ENCODE results near the gene IRAK2.

IRAK2 gene

DNA sequence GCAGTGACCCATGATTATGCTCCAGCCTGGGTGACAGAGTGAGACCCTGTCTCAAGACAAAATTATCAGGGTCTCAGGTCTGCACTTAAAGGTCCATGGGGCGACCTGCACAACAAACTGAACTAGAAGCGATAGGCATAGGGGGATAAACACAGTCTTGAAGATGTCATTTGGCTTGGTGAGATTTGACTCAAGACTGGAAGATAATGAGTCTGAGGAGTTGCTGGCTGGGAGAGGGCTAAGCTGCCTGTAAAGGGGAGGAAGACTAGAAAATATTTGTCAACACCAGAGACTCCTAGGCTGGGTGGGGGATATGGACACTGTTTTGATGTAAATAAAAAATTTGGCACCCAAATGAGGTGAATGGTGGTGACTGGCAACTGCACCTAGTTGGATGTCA is 108.3 kb downstream of the IRAK2 start:
- no peak overlapping the region for H3K4me3 ChIP-seq (ENCODE audit: low read depth, low read length)
- TF ChIP-seq, protein P1, sequence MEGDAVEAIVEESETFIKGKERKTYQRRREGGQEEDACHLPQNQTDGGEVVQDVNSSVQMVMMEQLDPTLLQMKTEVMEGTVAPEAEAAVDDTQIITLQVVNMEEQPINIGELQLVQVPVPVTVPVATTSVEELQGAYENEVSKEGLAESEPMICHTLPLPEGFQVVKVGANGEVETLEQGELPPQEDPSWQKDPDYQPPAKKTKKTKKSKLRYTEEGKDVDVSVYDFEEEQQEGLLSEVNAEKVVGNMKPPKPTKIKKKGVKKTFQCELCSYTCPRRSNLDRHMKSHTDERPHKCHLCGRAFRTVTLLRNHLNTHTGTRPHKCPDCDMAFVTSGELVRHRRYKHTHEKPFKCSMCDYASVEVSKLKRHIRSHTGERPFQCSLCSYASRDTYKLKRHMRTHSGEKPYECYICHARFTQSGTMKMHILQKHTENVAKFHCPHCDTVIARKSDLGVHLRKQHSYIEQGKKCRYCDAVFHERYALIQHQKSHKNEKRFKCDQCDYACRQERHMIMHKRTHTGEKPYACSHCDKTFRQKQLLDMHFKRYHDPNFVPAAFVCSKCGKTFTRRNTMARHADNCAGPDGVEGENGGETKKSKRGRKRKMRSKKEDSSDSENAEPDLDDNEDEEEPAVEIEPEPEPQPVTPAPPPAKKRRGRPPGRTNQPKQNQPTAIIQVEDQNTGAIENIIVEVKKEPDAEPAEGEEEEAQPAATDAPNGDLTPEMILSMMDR (IDR thresholded peaks at IDR 0.05; ENCODE audit: low read depth, low read length) = no peak

- no peak overlapping the region for H3K4me3 ChIP-seq (ENCODE audit: low read depth, low read length)
- TF ChIP-seq, protein P1 (IDR thresholded peaks at IDR 0.05; ENCODE audit: low read depth, low read length) = no peak
Observed at GRCh38 chr3:10273702-10274305, 109.1 kb downstream of the IRAK2 start.

DNA sequence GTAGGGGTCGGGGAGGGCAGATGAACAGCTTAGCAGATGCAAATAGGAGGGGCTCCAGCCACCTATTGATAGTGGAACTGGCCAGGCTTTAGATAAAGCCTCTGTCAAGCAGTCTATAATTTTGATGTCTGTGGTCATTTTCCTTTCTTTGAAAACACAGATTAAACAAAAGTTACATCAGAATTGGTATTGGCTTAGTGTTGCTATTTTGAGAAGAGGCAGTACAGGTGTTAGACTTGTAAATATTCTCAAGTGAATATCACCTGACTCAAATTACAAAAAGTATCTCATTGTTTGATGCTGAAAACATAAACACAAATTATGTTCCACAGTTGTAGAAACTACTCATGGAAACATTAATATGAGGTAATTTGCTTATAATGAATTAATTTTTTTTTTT is 109.9 kb downstream of the IRAK2 start:
- H3K4me3 ChIP-seq (ENCODE audit: low read depth, low read length) = no peak overlapping the region
- TF ChIP-seq, protein P1 (IDR thresholded peaks at IDR 0.05; ENCODE audit: low read depth, low read length) = no peak

- TF ChIP-seq, protein P1 (IDR thresholded peaks at IDR 0.05; ENCODE audit: low read depth, low read length) = no peak
- H3K4me3 ChIP-seq (ENCODE audit: low read depth, low read length) = no peak overlapping the region
Observed at GRCh38 chr3:10277115-10277625, 112.5 kb downstream of the IRAK2 start.

- TF ChIP-seq, protein P1 (IDR thresholded peaks at IDR 0.05; ENCODE audit: low read depth, low read length) = no peak
- no peak overlapping the region for H3K4me3 ChIP-seq (ENCODE audit: low read depth, low read length)
Observed at GRCh38 chr3:10278501-10278900, 113.8 kb downstream of the IRAK2 start.

DNA sequence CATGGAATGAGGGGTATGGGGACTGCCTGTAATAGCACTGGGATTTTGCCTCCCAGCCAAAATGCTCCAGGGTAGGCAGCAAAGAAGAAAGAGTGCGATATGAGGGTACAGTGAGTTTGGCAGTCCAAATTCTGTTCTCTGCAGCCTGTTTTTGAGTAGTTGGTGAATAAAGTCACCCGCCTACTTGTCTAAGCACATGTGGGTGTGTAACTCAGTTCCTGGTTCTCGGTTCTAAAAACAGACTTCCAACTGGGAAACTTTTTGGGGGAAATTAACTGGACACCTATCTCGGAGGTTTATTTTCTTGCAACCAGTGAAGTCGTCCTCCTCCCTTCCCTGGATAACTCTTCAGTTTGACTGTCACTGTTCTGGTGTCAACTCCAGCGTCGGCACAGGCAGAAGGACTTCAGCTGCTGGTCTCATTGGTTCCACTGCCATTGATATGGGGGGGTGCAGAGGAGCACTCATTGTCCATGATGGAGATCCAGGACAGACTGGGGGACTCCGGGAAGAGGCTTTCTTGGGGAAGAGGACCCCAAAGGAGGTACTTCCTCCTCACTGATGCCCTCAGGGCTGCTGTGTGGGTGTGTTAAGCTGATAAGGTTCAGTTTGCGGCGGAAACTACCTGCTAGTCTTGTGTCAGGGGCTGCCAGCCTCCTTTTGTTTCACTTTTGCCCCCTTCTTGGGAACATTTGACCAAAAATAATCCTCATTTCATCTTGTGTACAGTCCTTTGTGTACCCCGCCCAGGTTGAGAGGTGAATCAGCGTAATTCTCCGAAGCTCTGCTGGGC is 114.9 kb downstream of the IRAK2 start:
- H3K4me3 ChIP-seq (ENCODE audit: low read depth, low read length) = no peak overlapping the region
- TF ChIP-seq, protein P1 (IDR thresholded peaks at IDR 0.05; ENCODE audit: low read depth, low read length) = no peak

DNA sequence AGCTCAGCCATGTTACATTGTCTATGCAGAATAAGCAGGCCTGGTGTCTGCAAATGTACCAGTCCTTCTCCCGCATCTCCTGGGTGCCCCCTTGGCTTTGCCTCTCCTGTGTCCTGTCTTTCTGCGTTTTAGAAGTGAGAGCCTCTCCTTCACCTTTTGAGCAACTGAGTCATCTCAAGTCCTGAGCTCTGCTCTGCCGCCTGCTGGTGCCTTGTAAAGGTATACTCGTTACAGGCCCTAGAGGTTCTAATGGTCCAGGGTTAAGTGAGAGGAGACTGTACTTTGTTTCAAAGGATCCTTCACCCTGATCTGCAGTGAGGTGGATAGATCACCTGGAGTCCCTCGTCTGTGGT is 115.4 kb downstream of the IRAK2 start:
- H3K4me3 ChIP-seq (ENCODE audit: low read depth, low read length) = no peak overlapping the region
- TF ChIP-seq, protein P1 (IDR thresholded peaks at IDR 0.05; ENCODE audit: low read depth, low read length) = no peak
